B cell (primary cell): ENCODE measurements around the gene DCLK1. TPM values are rescaled to one million over a fixed set of nuclear protein-coding genes. Genes with fewer than 3 reads are reported as not detected.

Experiments
- ATAC-seq: fragments of 200-7000 bp; cut with Tn5 transposase; one replicate; pipeline ENCODE4 v1.10.0; 2021; ENCODE audit warnings: low read depth, mild to moderate bottlenecking, moderate number of reproducible peaks, moderate library complexity
- CTCF ChIA-PET: fragments of 350-600 bp; sonication (Branson Sonifier 250); formaldehyde crosslinking; loops from one replicate; lab custom pipeline; 2021; ENCODE audit warnings: antibody characterized with exemption, inconsistent platforms; lab: Charles Lee
- POLR2A ChIA-PET: fragments of 350-600 bp; sonication (Branson Sonifier 250); formaldehyde crosslinking; loops from one replicate; lab custom pipeline; 2021; ENCODE audit warnings: antibody characterized with exemption; lab: Charles Lee
- DNase-seq: peaks from one replicate; pipeline ENCODE4 v3.0.0; 2013
- H2AFZ ChIP-seq: 2 replicates; pipeline ENCODE4 v1.6.1; 2012; ENCODE audit warnings: mild to moderate bottlenecking, low read depth, low read length; ENCODE audit not compliant: insufficient read depth, poor library complexity, severe bottlenecking
- H3K27ac ChIP-seq, 2 donors: 1 replicate in 1 of 2; 2 replicates in 1 of 2; pipeline ENCODE4 v1.5.1; 2012 to 2013; ENCODE audit warnings: low read length in 2 of 2, mild to moderate bottlenecking in 2 of 2, moderate library complexity in 1 of 2
- H3K27me3 ChIP-seq, 4 experiments: fragments of 200-600 bp in 1 of 4; sonication (generic) in 1 of 4; replicated peaks in 1 of 4; 1 replicate in 2 of 4; 2 replicates in 2 of 4; pipeline versions ENCODE4 v1.6.1 to v1.7.0; 2013 to 2016; ENCODE audit warnings: low read length in 3 of 4, mild to moderate bottlenecking in 2 of 4, mixed read lengths in 1 of 4, moderate library complexity in 1 of 4; ENCODE audit not compliant: insufficient read depth in 4 of 4, control insufficient read depth in 3 of 4; ENCODE audit errors: control extremely low read depth in 1 of 4
- H3K36me3 ChIP-seq, 2 experiments: replicated peaks in 1 of 2; 1 replicate in 1 of 2; 2 replicates in 1 of 2; pipeline versions ENCODE4 v1.6.1 to v1.7.1; 2013; ENCODE audit warnings: low read length in 1 of 2; ENCODE audit not compliant: insufficient read depth in 2 of 2, control insufficient read depth in 1 of 2; ENCODE audit errors: control extremely low read depth in 1 of 2, extremely low read depth in 1 of 2
- H3K4me1 ChIP-seq, 2 donors: fragments of 200-600 bp in 1 of 2; sonication (generic) in 1 of 2; 1 replicate in 1 of 2; 2 replicates in 1 of 2; pipeline versions ENCODE4 v1.5.1 to v1.6.1; 2013 to 2017; ENCODE audit warnings: low read length in 2 of 2; ENCODE audit not compliant: control insufficient read depth in 2 of 2, insufficient read depth in 2 of 2
- H3K4me2 ChIP-seq: replicated peaks from 2 replicates; pipeline ENCODE3; 2012; ENCODE audit warnings: mild to moderate bottlenecking, low read depth, low read length; ENCODE audit not compliant: poor library complexity, severe bottlenecking
- H3K4me3 ChIP-seq, 5 experiments: fragments of 200-600 bp in 1 of 5; sonication (generic) in 1 of 5; 1 replicate in 3 of 5; 2 replicates in 2 of 5; pipeline versions ENCODE4 v1.5.1 to v1.7.0; 2011 to 2016; ENCODE audit warnings: low read length in 4 of 5, mild to moderate bottlenecking in 4 of 5, low read depth in 2 of 5, control low read depth in 1 of 5, moderate library complexity in 1 of 5; ENCODE audit not compliant: insufficient read depth in 1 of 5; ENCODE audit errors: control extremely low read depth in 1 of 5, extremely low read depth in 1 of 5
- H3K79me2 ChIP-seq: fragments of 200-600 bp; sonication (generic); one replicate; pipeline ENCODE4 v1.6.0; 2016; ENCODE audit warnings: low read length; ENCODE audit not compliant: control insufficient read depth, insufficient read depth
- H3K9ac ChIP-seq: fragments of 200-600 bp; sonication (generic); 2 replicates; pipeline ENCODE4 v1.6.1; 2017; ENCODE audit warnings: mild to moderate bottlenecking, low read length, moderate library complexity
- H3K9me3 ChIP-seq, 3 donors: one replicate each; pipeline versions ENCODE4 v1.6.1 to v1.7.1; 2013; ENCODE audit warnings: low read length in 2 of 3; ENCODE audit not compliant: control insufficient read depth in 2 of 3, insufficient read depth in 1 of 3; ENCODE audit errors: control extremely low read depth in 1 of 3
- H4K20me1 ChIP-seq: 2 replicates; pipeline ENCODE4 v1.6.0; 2012; ENCODE audit warnings: mild to moderate bottlenecking, low read length; ENCODE audit not compliant: insufficient read depth, control insufficient read depth, poor library complexity, severe bottlenecking
- H3K27ac Mint-ChIP-seq: one replicate; pipeline ENCODE4 v1.8.0; 2021; ENCODE audit warnings: mixed read lengths
- H3K27me3 Mint-ChIP-seq: one replicate; pipeline ENCODE4 v1.8.0; 2021; ENCODE audit warnings: mixed read lengths
- H3K4me1 Mint-ChIP-seq: one replicate; pipeline ENCODE4 v1.8.0; 2021; ENCODE audit warnings: mixed read lengths
- H3K4me3 Mint-ChIP-seq: one replicate; pipeline ENCODE4 v1.8.0; 2021; ENCODE audit warnings: mixed read lengths
- H3K9me3 Mint-ChIP-seq: one replicate; pipeline ENCODE4 v1.8.0; 2022; ENCODE audit warnings: mixed read lengths; ENCODE audit not compliant: insufficient read depth
- CTCF ChIP-seq: fragments of 200-600 bp; IDR thresholded peaks from one replicate; pipeline ENCODE4 v1.8.0; 2022; ENCODE audit warnings: antibody characterized with exemption, mild to moderate bottlenecking
- EZH2 ChIP-seq: IDR thresholded peaks from 2 replicates; pipeline ENCODE4 v1.6.1; 2012; ENCODE audit warnings: borderline replicate concordance, low read depth, mild to moderate bottlenecking, moderate library complexity, low read length; ENCODE audit not compliant: insufficient read depth, poor library complexity, severe bottlenecking
- WGBS: methylation state at CpG from one replicate; pipeline ENCODE4 v1.1.5; 2013; ENCODE audit warnings: missing lambda C conversion rate; ENCODE audit not compliant: insufficient coverage; 5-methylcytosine and 5-hydroxymethylcytosine counted together
- intact Hi-C: fragments of 100-400 bp; cut with micrococcal nuclease; formaldehyde crosslinking; loops from one replicate; pipeline ENCODE4 v1.10.0; 2022
- polyA plus RNA-seq: library from polyadenylated mRNA; depleted of rRNA; stranded (reverse); fragments of >200 nt; gene quantifications from 2 replicates; pipeline ENCODE4 v1.2.3, GENCODE V29; 2012
- total RNA-seq, 2 donors: library from RNA; stranded (reverse); fragments of 120-200 nt in 1 of 2; gene quantifications; 1 replicate in 1 of 2; 2 replicates in 1 of 2; pipeline versions ENCODE4 v1.2.3 to v1.2.4, GENCODE V29; 2013 to 2022

The DCLK1 gene
- total and polyA plus RNA-seq, 2 donors (not counting 1 experiment from before 2014, with no cell fraction given) = not detected

GRCh38 chr13:36134632-36135031 is 3.5 kb upstream of the DCLK1 start:
- H3K4me1 Mint-ChIP-seq = no peaks in the 10 kb centered on the region
- ATAC-seq = no peak

More at GRCh38 chr13:36134632-36135031, 3.5 kb upstream of the DCLK1 start:
- Histone ChIP-seq H3K27me3 (peaks cover 0 to 24% (median under 1%) of the 10 kb centered on the region in 4 experiments), H3K4me3 (no peak overlapping the region), H3K27ac (no peak overlapping the region), H3K79me2 (no peaks in the 10 kb centered on the region), H2AFZ (no peak overlapping the region), H4K20me1 (no peaks in the 10 kb centered on the region), H3K9me3 (peaks cover 0 to 2% (median 1%) of the 10 kb centered on the region in 3 donors), H3K9ac (no peak overlapping the region), H3K36me3 (no peaks in the 10 kb centered on the region), H3K4me2 (no peak overlapping the region), H3K4me1 (no peaks in the 10 kb centered on the region)
- TF ChIP-seq CTCF (no peak), EZH2 (no peak)
- DNase-seq = no peak
- ChIA-PET CTCF (no interaction called here), POLR2A (no interaction called here)
- H3K27me3 Mint-ChIP-seq = peaks cover 24% of the 10 kb centered on the region
- H3K27ac Mint-ChIP-seq = no peak overlapping the region
- intact Hi-C loops = no loop called here
- no peaks in the 10 kb centered on the region for H3K9me3 Mint-ChIP-seq
- no CpG with 5 or more reads among the region's 1 CpG for WGBS
- H3K4me3 Mint-ChIP-seq = no peak overlapping the region
